ENCODE data around the gene FAIM.
"Not testable (repeated sequence)": the region's sequence is repeated elsewhere in the genome, so short reads cannot be mapped to it uniquely, and the experiment has no call there.

The FAIM gene, protein sequence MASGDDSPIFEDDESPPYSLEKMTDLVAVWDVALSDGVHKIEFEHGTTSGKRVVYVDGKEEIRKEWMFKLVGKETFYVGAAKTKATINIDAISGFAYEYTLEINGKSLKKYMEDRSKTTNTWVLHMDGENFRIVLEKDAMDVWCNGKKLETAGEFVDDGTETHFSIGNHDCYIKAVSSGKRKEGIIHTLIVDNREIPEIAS

DNA sequence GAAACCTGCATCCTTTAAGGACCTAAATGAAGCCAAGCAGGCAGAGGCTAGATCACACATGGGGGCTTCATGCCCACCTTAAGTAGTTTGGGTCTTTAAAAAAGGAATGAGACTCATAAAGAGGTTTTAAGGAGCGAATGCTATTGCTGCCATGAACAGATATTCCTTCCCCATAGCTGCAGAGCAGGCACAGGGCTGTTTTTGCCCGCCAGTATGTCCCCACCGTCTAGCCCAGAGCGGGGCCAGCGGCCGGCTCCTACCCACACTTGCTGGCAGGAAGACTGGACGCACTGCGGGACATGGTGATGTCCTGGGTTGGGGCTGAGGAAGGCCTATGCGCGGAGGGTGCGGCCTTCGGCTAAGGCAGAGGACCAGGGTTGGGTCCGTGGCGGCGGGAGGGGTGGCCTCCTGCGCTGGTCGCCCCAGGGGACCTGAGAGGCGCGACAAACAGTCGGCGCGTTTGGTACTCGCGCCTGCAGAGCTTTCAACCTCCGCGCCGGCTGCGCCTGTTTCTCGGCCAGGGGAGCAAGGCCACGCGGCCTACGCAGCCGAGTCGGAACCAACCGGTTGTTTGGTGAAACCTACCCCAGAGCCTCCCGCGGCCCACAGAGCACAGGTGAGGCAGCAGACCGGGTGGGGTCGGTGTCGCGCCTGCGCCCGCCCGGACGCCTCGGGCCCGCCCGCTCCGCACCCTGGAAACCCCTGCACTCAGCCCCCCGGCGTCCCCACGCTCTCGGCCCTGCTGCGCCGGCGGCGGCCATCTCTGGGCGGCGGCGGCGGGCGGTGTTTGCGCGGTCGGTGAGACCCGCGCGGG, at the start of gene FAIM:
Gene FAIM (plus strand): TSS at position 450 of the 814 bp plus-strand sequence. CDS start 10,956 bp downstream, outside the sequence.
- peak; percentile 39 for DNase-seq (ENCODE audit: low spot score)

DNA sequence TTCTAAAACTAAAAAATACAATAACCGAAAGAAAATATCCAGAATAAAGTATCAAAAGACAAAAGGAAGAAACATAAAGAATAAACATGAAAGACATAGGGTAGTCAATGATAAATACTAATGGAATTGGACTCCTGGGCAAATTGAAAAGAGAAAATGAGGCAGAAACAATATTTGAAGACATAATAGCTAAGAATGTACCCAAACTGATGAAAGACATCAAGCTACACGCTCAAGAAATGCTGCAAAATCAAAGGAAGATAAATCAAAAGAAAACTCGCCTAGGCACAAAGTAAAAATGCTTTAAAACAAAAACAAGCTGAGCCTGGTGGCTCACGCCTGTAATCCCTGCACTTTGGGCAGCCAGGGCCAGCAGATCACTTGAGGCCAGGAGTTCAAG, 49.4 kb upstream of the FAIM start:
- no peak for DNase-seq (ENCODE audit: low spot score)

- no peak for DNase-seq (ENCODE audit: low spot score)
These were observed 48.1 kb upstream of the FAIM start for GRCh38 chr3:138560501-138560900.

DNA sequence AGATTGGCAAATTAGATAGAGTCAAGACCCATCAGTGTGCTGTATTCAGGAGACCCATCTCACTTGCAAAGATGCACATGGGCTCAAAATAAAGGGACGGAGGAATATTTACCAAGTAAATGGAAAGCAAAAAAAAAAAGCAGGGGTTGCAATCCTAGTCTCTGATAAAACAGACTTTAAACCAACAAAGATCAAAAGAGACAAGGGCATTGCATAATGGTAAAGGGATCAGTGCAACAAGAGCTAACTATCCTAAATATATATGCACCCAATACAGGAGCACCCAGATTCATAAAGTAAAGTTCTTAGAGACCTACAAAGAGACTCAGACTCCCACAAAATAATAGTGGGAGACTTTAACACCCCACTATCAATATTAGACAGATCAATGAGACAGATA, 45.7 kb upstream of the FAIM start:
- not testable (repeated sequence) for DNase-seq (ENCODE audit: low spot score)

GRCh38 chr3:138566293-138566692, 42.3 kb upstream of the FAIM start:
- not testable (repeated sequence) for DNase-seq (ENCODE audit: low spot score)

DNA sequence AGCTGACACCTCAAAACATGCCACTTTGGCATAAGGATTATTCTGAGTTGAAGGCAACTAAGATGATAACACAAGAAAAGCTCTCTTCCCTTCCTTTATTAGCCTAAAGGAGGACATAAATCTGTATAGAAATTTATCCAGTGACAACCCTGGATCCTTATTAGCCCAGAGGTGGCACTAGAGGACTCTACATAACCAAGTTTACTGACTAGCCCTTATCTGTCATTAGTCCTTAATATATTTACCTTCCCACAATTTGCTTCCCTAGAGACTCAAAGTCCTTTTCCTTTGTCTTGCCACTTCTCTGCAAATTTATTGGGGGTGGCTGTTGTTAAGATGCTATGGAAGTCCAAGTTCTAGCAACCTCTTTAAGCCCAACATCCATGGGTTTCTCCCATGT, 41.2 kb upstream of the FAIM start:
- no peak for DNase-seq (ENCODE audit: low spot score)

GRCh38 chr3:138569090-138569489, 39.5 kb upstream of the FAIM start:
- no peak for DNase-seq (ENCODE audit: low spot score)

DNA sequence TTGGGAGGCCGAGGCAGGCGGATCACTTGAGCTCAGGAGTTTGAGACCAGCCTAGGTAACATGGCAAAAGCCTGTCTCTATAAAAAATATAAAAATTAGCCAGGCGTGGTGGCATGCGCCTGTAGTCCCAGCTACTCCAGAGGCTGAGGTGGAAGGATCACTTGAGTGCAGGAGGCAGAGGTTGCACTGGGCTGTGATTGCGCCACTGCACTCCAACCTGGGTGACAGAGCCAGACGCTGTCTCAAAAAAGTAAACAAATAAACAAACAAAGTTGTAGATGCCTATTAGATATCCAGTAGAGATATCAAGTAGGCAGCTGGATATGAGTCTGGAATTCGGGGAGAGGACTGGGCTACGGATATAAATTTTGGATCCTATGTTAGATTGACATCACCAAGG, 38.9 kb upstream of the FAIM start:
- DNase-seq (ENCODE audit: low spot score) = not testable (repeated sequence)

- no peak for DNase-seq (ENCODE audit: low spot score)
These were observed 35.4 kb upstream of the FAIM start for GRCh38 chr3:138573138-138573537.

DNA sequence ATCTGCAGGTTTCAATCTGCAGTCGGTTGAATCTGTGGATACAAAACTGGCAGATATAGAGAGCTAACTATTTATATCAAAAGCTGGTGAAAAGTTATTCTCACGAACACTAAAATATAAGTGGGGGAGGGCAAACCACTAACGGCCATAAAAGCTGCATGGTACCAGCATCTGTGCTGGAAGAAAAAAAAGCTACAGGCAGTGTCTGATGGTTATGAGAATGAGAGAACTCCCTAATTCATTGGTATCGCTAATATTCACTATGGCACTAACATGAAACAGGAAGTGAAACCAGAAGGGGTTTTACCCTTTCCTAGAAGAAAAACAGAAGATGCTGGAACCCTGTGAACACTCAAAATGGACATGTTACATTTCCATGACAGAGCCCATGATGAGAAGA, 30.4 kb upstream of the FAIM start:
- DNase-seq (ENCODE audit: low spot score) = no peak

GRCh38 chr3:138578961-138579574, 29.5 kb upstream of the FAIM start:
- no peak for DNase-seq (ENCODE audit: low spot score)

DNA sequence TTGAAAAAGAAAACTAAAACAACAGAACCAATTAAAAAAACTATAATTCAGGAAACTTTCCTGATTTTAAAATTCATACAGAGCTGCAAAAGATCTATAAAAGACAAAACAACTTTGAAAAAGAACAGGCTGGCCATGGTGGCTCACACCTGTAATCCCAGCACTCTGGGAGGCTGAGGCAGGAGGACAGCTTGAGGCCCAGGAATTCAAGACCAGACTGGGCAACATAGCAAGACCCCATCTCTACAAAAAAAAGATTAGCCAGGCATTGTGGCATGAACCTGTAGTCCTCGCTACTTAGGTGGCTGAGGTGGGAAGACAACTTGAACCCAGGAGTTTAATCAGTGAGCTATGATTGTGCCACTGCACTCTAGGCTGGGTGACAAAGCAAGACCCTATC, 21.2 kb upstream of the FAIM start:
- DNase-seq (ENCODE audit: low spot score) = no peak

DNA sequence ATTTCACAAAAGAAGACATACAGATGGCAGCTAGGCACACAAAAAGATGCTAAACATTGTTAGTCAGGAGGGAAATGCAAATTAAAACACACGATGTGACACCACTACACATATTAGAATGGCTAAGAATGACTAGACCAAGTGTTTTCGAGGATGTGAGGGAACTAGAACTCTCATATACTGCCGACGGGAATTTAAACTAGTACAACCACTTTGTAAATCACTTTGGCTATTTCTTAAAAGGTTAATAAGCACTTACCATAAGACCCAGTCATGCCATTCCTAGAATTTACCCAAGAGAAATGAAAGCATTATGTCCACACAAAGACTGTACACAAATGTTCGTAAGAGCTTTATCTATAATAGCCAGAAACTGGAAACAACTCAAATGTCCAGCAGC, 20.1 kb upstream of the FAIM start:
- no peak for DNase-seq (ENCODE audit: low spot score)

DNA sequence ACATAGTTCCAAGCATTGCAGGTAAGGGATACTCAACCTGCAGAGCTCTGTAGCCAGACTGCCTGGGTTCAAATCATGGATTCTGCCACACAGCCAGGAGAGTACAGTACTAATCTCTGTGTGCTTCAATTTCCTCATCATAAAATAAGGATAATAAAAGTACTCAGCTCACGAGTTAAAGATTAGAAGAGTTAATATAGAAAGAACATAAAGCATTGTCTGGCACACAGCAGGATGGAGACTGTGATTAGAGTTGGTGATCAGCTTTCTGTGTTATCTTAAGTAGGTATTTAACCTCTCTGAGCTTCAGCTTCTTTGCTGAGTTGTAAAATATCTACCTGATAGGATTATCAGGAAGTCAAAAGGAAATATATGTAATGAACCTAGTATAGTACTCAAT, 17.2 kb upstream of the FAIM start:
- no peak for DNase-seq (ENCODE audit: low spot score)

- no peak for DNase-seq (ENCODE audit: low spot score)
These were observed 15.0 kb upstream of the FAIM start for GRCh38 chr3:138593488-138594149.

- DNase-seq (ENCODE audit: low spot score) = peak; percentile 89
These were observed 14.2 kb upstream of the FAIM start, which contains the start of gene CEP70 for GRCh38 chr3:138594150-138594934. CEP70 (minus strand) TSS chr3:138594260; CDS start chr3:138572927, 21,333 bp downstream.

GRCh38 chr3:138594935-138595610, 13.5 kb upstream of the FAIM start:
- DNase-seq (ENCODE audit: low spot score) = no peak

DNA sequence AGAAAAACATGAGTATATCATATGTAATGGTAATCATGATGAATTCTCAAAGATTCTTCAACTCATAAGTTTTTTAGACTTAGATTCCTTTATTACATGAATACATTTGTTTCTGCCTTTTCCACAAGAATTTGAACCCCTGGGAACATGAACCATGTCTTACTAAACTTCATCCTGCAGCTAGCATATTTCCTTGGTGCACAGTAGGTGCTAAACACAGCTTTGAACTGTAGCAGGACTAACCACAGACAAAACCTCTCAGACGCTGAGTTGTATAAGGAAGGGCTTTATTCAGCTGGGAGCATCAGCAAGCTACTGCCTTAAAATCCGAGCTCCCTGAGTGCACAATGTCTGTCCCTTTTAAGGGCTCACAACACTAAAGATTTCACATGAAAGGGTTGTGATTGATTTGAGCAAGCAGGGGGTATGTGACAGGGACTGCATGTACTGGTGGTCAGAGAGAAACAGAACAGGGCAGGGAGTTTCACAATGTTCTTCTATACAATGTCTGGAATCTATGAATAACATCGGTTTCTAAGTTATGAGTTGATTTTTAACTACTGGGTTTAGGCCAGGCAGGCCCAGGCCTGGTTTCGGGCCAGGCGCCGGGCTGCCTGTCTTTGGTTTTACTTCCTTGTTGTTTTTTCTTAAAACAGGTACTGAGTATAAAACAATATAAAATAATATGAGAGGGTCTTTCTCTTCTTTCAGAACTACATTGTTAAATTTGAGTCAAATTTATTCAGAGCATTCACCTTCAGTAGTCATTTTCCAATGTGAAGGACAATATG, 11.2 kb upstream of the FAIM start:
- DNase-seq (ENCODE audit: low spot score) = not testable (repeated sequence)

DNA sequence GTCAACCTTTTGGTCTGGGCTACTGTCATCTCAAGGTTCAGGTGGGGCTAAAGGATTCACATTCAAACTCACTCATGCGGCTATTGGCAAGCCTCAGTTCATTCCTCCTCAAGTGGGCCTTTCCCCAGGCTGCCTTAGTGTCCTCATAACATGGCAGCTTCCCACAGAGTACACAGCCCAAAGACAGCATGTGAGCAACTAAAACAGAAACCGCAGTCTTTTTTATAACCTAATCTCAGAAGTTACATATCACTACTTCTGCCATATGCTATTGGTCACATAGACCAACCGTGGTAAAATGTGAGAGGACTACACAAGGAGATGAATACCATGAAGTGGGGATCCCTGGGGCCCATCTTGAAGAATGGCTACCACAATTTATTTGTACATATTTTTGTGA, 10.0 kb upstream of the FAIM start:
- no peak for DNase-seq (ENCODE audit: low spot score)

DNA sequence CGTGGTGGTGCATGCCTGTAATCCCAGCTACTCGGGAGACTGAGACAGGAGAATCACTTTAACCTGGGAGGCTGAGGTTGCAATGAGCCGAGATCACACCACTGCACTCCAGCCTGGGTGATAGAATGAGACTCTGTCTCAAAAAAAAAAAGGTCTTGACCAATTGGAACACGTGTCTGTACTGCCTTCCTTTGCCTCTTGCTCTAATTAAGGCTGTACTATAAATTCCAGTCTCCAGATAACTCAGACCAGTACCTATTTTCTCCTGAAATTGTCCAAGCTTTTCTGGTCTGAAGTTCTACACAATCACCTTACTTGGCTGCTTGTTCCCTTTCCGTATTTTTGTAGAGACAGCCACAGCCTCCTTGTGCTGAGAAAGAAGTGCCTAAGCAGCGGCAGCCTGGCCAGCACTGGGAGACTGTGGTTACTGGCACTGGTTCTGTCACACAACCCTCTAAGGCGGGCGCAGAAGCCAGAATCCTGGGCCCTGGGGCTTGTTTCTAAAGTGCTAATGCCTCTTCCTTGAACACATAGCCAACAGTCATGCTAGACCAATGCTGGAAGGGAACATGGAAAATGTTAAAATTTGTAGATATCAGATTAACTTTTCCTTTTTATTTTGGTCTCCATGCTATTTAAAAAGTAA, 8.3 kb upstream of the FAIM start:
- no peak for DNase-seq (ENCODE audit: low spot score)

Data from COLO829 (cell line).